Activated CD8-positive, alpha-beta T cell treated with anti-CD3 and anti-CD28 coated beads for 36 hours (primary cell): ENCODE data around the gene PIN4. TPM values are rescaled to one million over a fixed set of nuclear protein-coding genes. Genes with fewer than 3 reads are reported as not detected.

Experiments used
- ATAC-seq: fragments of 200-7000 bp; cut with Tn5 transposase; one replicate; pipeline ENCODE4 v1.10.0; 2021; ENCODE audit warnings: mild to moderate bottlenecking, moderate library complexity
- CTCF ChIA-PET: fragments of 350-600 bp; sonication (Branson Sonifier 250); formaldehyde crosslinking; loops from one replicate; lab custom pipeline; 2021; ENCODE audit warnings: antibody characterized with exemption; lab: Charles Lee
- POLR2A ChIA-PET: fragments of 350-600 bp; sonication (Branson Sonifier 250); formaldehyde crosslinking; loops from one replicate; lab custom pipeline; 2021; ENCODE audit warnings: antibody characterized with exemption; lab: Charles Lee
- DNase-seq: peaks from one replicate; pipeline ENCODE4 v3.0.0-alpha.2; 2020
- H3K27ac Mint-ChIP-seq: one replicate; pipeline ENCODE4 v1.8.0; 2021; ENCODE audit warnings: mild to moderate bottlenecking, mixed read lengths
- H3K27me3 Mint-ChIP-seq: one replicate; pipeline ENCODE4 v1.8.0; 2021; ENCODE audit warnings: mixed read lengths
- H3K36me3 Mint-ChIP-seq: one replicate; pipeline ENCODE4 v1.8.0; 2021; ENCODE audit warnings: low read depth, mixed read lengths
- H3K4me1 Mint-ChIP-seq: one replicate; pipeline ENCODE4 v1.8.0; 2021; ENCODE audit warnings: low read depth, mixed read lengths
- H3K4me3 Mint-ChIP-seq: one replicate; pipeline ENCODE4 v1.8.0; 2021; ENCODE audit warnings: mild to moderate bottlenecking, moderate library complexity, mixed read lengths
- H3K9me3 Mint-ChIP-seq: one replicate; pipeline ENCODE4 v1.8.0; 2021; ENCODE audit warnings: mixed read lengths
- CTCF ChIP-seq: fragments of 200-600 bp; IDR thresholded peaks from one replicate; pipeline ENCODE4 v1.8.0; 2022; ENCODE audit warnings: antibody characterized with exemption, mild to moderate bottlenecking
- intact Hi-C: fragments of 100-400 bp; cut with micrococcal nuclease; formaldehyde crosslinking; loops from one replicate; pipeline ENCODE4 v1.10.0; 2022
- total RNA-seq, 2 experiments: library from RNA; stranded (reverse); gene quantifications; one replicate each; pipeline ENCODE4 v1.2.3, GENCODE V29; 2021

The PIN4 gene
- total RNA-seq, 2 experiments from 2014 or later = 5.0 to 6.4 TPM

GRCh38 chrX:72139538-72139937 is 42.0 kb upstream of the PIN4 start:
- Mint-ChIP-seq H3K36me3 (no peaks in the 10 kb centered on the region), H3K27ac (no peak overlapping the region), H3K4me3 (no peak overlapping the region), H3K4me1 (peaks cover 23% of the 10 kb centered on the region), H3K27me3 (peaks cover 4% of the 10 kb centered on the region), H3K9me3 (no peaks in the 10 kb centered on the region)
- no peak for ATAC-seq
- POLR2A ChIA-PET = no interaction called here
- no peak for DNase-seq
- intact Hi-C loops = no loop called here
- CTCF ChIA-PET = interaction anchor here (1.2 kb wide), 1 partner anchor 13 kb away, joined by 4 read pairs; no protein-coding TSS in a partner anchor
- TF ChIP-seq CTCF = no peak

DNA sequence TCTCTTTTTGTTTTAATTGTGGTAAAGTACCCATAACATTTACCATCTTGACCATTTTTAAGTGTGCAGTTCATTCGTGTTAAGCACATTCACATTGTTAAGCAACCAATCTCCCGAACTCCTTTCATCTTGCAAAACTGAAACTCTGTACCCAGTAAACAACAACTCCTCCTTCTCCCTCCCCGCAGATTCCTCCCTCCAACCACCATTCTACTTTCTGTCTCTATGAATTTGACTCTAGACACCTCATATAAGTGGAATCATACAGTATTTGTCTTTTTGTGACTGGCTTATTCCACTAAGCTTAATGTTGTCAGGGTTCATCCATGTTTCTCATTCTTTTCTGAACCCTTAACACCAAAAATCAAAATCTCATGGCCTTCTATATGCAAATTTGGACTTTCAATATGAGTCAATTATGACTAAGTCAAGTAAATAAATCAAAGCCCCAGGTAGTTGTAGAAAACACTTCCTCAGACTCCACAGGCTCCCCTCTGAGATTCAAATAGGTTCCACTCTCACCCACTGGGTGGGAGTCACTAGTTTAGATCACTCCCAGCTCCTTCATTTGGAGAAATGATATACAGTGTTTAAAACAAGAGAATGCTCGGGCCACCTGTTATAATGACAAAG is 40.1 kb upstream of the PIN4 start:
- intact Hi-C loops = no loop called here
- H3K4me3 Mint-ChIP-seq = no peak overlapping the region
- peaks cover 27% of the 10 kb centered on the region for H3K4me1 Mint-ChIP-seq
- H3K36me3 Mint-ChIP-seq = no peaks in the 10 kb centered on the region
- H3K9me3 Mint-ChIP-seq = no peaks in the 10 kb centered on the region
- no peak for TF ChIP-seq CTCF
- POLR2A ChIA-PET = no interaction called here
- DNase-seq (no peak), ATAC-seq (peak; percentile 34)
- CTCF ChIA-PET = interaction anchor here (1.3 kb wide), 1 partner anchor 123 kb away, joined by 3 read pairs; no protein-coding TSS in a partner anchor
- H3K27ac Mint-ChIP-seq = no peak overlapping the region
- H3K27me3 Mint-ChIP-seq = peaks cover 4% of the 10 kb centered on the region

DNA sequence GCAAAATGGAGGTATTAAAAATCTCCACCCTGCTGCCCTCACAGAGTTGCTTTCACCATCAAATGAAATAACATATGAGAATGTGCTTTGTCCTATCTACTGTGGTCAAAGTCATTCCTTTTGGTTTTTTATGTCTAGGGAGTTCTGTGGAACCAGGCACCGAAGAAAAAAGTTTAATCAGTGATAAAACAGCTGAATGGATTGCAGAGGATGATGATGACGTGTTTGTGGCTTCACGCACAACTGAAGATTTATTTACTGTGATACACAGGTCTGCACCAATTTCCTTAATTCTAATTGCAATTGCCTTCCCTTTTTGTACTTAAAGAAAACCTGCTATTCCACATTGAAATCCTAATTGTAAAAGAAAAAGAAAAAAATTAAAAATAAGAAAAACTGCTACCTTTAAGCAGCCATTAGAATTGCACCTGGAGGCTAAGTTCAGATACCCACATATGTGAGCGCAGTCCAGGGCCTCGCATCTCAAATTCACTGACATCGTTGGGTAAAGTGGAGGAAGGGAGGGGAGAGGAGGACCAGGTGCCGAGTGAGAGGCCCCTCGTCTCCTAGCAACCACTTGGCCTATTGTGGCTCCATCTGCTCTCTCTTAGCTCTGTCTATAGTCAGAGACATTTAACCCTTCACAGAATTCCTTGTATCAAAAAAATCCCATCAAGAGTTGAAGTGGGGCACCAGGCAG is 39.3 kb upstream of the PIN4 start:
- no peak for TF ChIP-seq CTCF
- ChIA-PET CTCF (interaction anchor here (1.3 kb wide), 1 partner anchor 124 kb away, joined by 3 read pairs; no protein-coding TSS in a partner anchor), POLR2A (no interaction called here)
- ATAC-seq = no peak
- Mint-ChIP-seq H3K36me3 (no peaks in the 10 kb centered on the region), H3K4me3 (no peak overlapping the region), H3K9me3 (no peaks in the 10 kb centered on the region), H3K4me1 (peaks cover 27% of the 10 kb centered on the region), H3K27me3 (peaks cover 4% of the 10 kb centered on the region), H3K27ac (no peak overlapping the region)
- intact Hi-C loops = no loop called here
- no peak for DNase-seq

DNA sequence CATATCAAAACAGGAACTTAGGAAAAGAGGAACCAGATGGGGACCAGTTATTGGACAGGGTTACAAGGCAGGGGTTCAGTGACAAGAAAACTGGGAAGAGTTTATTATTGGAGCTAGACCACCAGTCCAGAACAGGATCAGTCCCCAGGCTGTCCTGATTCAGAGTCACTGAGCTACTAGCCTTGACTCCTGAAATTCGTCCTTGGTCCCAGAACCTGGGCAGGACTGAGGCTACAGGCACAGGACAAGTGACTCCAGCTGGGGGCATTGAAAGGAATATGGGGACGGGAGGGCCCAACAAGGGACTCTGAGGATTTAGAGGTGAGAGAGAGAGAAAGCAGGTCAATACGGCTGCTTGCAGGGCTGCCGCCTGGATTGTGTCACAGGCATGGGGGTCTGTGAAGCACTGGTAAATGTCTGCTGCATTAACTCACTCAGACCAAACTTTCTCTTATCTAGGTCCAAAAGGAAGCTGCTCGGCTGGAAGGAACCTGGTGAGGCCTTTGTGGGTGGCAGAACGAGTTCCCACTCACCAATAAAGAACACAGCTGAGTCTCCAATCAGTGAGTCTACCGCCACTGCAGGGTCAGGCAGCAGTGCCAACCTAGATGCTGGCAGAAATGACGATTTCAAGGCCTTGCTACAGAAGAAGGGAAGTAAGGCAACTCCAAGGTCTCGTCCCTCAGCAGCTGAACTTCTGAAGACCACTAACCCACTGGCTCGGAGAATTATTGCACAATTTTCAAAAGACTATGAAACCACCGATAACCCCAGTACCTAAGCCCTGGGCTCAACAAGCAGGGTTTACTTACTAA is 38.6 kb upstream of the PIN4 start:
- ATAC-seq (no peak), DNase-seq (no peak)
- no peak overlapping the region for H3K27ac Mint-ChIP-seq
- H3K27me3 Mint-ChIP-seq = peaks cover 4% of the 10 kb centered on the region
- TF ChIP-seq CTCF = no peak
- H3K36me3 Mint-ChIP-seq = no peaks in the 10 kb centered on the region
- POLR2A ChIA-PET = interaction anchor here (1.5 kb wide), 1 partner anchor 122 kb away, joined by 4 read pairs; no protein-coding TSS in a partner anchor
- CTCF ChIA-PET = no interaction called here
- no peaks in the 10 kb centered on the region for H3K9me3 Mint-ChIP-seq
- H3K4me1 Mint-ChIP-seq = peaks cover 27% of the 10 kb centered on the region
- intact Hi-C loops = no loop called here
- H3K4me3 Mint-ChIP-seq = no peak overlapping the region
